H1 (cell line): Measurements from ENCODE around the gene TRAIP.
A peak's percentile ranks its signal among the peaks of the same experiment; 100 is the strongest.

Experiments used
- GABPA ChIP-seq: IDR thresholded peaks from 2 replicates; pipeline ENCODE4 v1.6.1; 2011; ENCODE audit warnings: mild to moderate bottlenecking, low read length, moderate library complexity, borderline replicate concordance; ENCODE audit not compliant: insufficient read depth
- NRF1 ChIP-seq: IDR thresholded peaks from 2 replicates; pipeline ENCODE4 v1.6.1; 2011; ENCODE audit warnings: mild to moderate bottlenecking, low read depth, low read length, improper control_type of control experiment
- ZNF274 ChIP-seq: IDR thresholded peaks from 2 replicates; pipeline ENCODE4 v1.7.0; 2012; ENCODE audit warnings: low read length, borderline replicate concordance; ENCODE audit errors: extremely low read depth
- TF ChIP-seq, protein P1 (sequence below), 3 experiments: IDR thresholded peaks; 1 replicate in 2 of 3; 2 replicates in 1 of 3; pipeline versions ENCODE4 v1.5.1 to v1.6.1; 2011; ENCODE audit warnings: low read length in 3 of 3, mild to moderate bottlenecking in 3 of 3, inconsistent platforms in 2 of 3, low read depth in 1 of 3, moderate library complexity in 1 of 3; ENCODE audit not compliant: insufficient read depth in 1 of 3; ENCODE audit errors: control extremely low read depth in 1 of 3
- TF ChIP-seq, protein P2 (sequence below): IDR thresholded peaks from 2 replicates; pipeline ENCODE4 v1.6.1; 2011; ENCODE audit warnings: low read length, improper control_type of control experiment

DNA sequence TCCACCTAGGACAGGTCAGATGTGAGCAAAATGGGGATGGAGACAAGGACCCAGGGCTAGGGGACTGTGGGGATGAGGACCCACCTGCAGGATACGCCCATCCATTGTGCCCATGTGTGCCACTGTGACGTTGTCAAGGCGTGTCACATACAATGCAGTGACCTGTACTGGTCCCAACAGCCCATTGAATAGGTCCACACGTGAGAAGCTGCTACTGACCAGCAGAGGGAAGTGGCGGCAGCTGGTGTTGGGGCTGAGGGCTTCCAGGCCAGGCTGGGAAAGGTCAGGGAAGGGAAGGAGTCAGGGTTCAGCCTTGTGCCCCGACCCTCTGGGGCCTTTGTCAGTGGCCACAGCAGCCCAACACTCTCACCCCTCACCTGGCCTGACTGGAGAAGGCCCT lies 42.6 kb upstream of the TRAIP start:
- TF ChIP-seq, protein P1, sequence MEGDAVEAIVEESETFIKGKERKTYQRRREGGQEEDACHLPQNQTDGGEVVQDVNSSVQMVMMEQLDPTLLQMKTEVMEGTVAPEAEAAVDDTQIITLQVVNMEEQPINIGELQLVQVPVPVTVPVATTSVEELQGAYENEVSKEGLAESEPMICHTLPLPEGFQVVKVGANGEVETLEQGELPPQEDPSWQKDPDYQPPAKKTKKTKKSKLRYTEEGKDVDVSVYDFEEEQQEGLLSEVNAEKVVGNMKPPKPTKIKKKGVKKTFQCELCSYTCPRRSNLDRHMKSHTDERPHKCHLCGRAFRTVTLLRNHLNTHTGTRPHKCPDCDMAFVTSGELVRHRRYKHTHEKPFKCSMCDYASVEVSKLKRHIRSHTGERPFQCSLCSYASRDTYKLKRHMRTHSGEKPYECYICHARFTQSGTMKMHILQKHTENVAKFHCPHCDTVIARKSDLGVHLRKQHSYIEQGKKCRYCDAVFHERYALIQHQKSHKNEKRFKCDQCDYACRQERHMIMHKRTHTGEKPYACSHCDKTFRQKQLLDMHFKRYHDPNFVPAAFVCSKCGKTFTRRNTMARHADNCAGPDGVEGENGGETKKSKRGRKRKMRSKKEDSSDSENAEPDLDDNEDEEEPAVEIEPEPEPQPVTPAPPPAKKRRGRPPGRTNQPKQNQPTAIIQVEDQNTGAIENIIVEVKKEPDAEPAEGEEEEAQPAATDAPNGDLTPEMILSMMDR (IDR thresholded peaks at IDR 0.05; ENCODE audit: control extremely low read depth in 1 of 3, insufficient read depth in 1 of 3, low read depth in 1 of 3, low read length in 3 of 3): peak in 2 of 3 experiments; percentile 15 to 36; a peak in 2 of 4 replicates
- no peak for TF ChIP-seq GABPA
- TF ChIP-seq, protein P2, sequence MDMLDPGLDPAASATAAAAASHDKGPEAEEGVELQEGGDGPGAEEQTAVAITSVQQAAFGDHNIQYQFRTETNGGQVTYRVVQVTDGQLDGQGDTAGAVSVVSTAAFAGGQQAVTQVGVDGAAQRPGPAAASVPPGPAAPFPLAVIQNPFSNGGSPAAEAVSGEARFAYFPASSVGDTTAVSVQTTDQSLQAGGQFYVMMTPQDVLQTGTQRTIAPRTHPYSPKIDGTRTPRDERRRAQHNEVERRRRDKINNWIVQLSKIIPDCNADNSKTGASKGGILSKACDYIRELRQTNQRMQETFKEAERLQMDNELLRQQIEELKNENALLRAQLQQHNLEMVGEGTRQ: no peak
- TF ChIP-seq NRF1: no peak
- TF ChIP-seq ZNF274: no peak
